H9 (cell line): Measurements from ENCODE around the gene NCKAP5L. TPM values are rescaled to one million over a fixed set of nuclear protein-coding genes. Genes with fewer than 3 reads are reported as not detected.

Experiments used
- DNase-seq: peaks from one replicate; pipeline ENCODE4 v3.0.0-alpha.2; 2017
- H2AFZ ChIP-seq: one replicate; pipeline ENCODE4 v1.6.1; 2013; ENCODE audit warnings: mild to moderate bottlenecking, low read length, control low read depth, moderate library complexity
- H2AK5ac ChIP-seq: 2 replicates; pipeline ENCODE4 v1.6.1; 2013; ENCODE audit warnings: low read length, control low read depth, mixed read lengths; ENCODE audit not compliant: insufficient read length
- H2BK120ac ChIP-seq: one replicate; pipeline ENCODE4 v1.6.1; 2013; ENCODE audit warnings: low read depth, mild to moderate bottlenecking, low read length, control low read depth, inconsistent platforms; ENCODE audit not compliant: poor library complexity, severe bottlenecking
- H2BK12ac ChIP-seq: 2 replicates; pipeline ENCODE4 v1.6.1; 2013; ENCODE audit warnings: low read length, control low read depth, mixed read lengths, low read depth; ENCODE audit not compliant: insufficient read length
- H2BK15ac ChIP-seq: 2 replicates; pipeline ENCODE4 v1.6.1; 2013; ENCODE audit warnings: low read depth, low read length, control low read depth
- H2BK20ac ChIP-seq: one replicate; pipeline ENCODE4 v1.6.1; 2013; ENCODE audit warnings: low read depth, mild to moderate bottlenecking, low read length, control low read depth, inconsistent platforms; ENCODE audit not compliant: poor library complexity, severe bottlenecking
- H2BK5ac ChIP-seq: 2 replicates; pipeline ENCODE4 v1.6.1; 2013; ENCODE audit warnings: low read length, control low read depth, mixed read lengths; ENCODE audit not compliant: insufficient read length
- H3K14ac ChIP-seq: 2 replicates; pipeline ENCODE4 v1.6.1; 2013; ENCODE audit warnings: low read length, control low read depth; ENCODE audit not compliant: insufficient read depth
- H3K18ac ChIP-seq: 2 replicates; pipeline ENCODE4 v1.6.1; 2013; ENCODE audit warnings: low read depth, mild to moderate bottlenecking, mixed read lengths, low read length, control low read depth; ENCODE audit not compliant: insufficient read length
- H3K23ac ChIP-seq: 2 replicates; pipeline ENCODE4 v1.6.1; 2013; ENCODE audit warnings: low read length, control low read depth, mixed read lengths, low read depth; ENCODE audit not compliant: insufficient read length
- H3K23me2 ChIP-seq: 2 replicates; pipeline ENCODE4 v1.6.1; 2013; ENCODE audit warnings: low read depth, mild to moderate bottlenecking, mixed read lengths, low read length, control low read depth; ENCODE audit not compliant: insufficient read length, poor library complexity, severe bottlenecking
- H3K27ac ChIP-seq: 2 replicates; pipeline ENCODE4 v1.5.1; 2013; ENCODE audit warnings: low read length, control low read depth, mixed read lengths, low read depth; ENCODE audit not compliant: insufficient read length
- H3K27me3 ChIP-seq: 2 replicates; pipeline ENCODE4 v1.6.1; 2013; ENCODE audit warnings: low read length, control low read depth, inconsistent platforms; ENCODE audit not compliant: insufficient read depth
- H3K4ac ChIP-seq: 2 replicates; pipeline ENCODE4 v1.6.1; 2013; ENCODE audit warnings: low read depth, mild to moderate bottlenecking, control low read depth, inconsistent platforms, low read length, moderate library complexity
- H3K4me1 ChIP-seq: 2 replicates; pipeline ENCODE4 v1.6.1; 2013; ENCODE audit warnings: low read length, control low read depth, inconsistent platforms; ENCODE audit not compliant: insufficient read depth
- H3K4me2 ChIP-seq: 2 replicates; pipeline ENCODE4 v1.6.1; 2013; ENCODE audit warnings: low read length, control low read depth, mixed read lengths; ENCODE audit not compliant: insufficient read length, insufficient read depth
- H3K56ac ChIP-seq: 2 replicates; pipeline ENCODE4 v1.6.1; 2013; ENCODE audit warnings: low read depth, mild to moderate bottlenecking, mixed read lengths, low read length, control low read depth; ENCODE audit not compliant: insufficient read length
- H3K79me1 ChIP-seq: 2 replicates; pipeline ENCODE4 v1.6.1; 2013; ENCODE audit warnings: low read depth, mild to moderate bottlenecking, moderate library complexity, low read length, control low read depth, inconsistent platforms; ENCODE audit not compliant: insufficient read depth, poor library complexity, severe bottlenecking
- H3K79me2 ChIP-seq: 2 replicates; pipeline ENCODE4 v1.6.1; 2013; ENCODE audit warnings: low read length, control low read depth, inconsistent platforms; ENCODE audit not compliant: insufficient read depth
- H3K9ac ChIP-seq: 2 replicates; pipeline ENCODE4 v1.6.1; 2013; ENCODE audit warnings: low read length, control low read depth, mixed read lengths; ENCODE audit not compliant: insufficient read length; ENCODE audit errors: extremely low read depth
- H3K9me3 ChIP-seq: one replicate; pipeline ENCODE4 v1.6.1; 2013; ENCODE audit warnings: low read depth, low read length, inconsistent platforms; ENCODE audit not compliant: control insufficient read depth
- H3T11ph ChIP-seq: one replicate; pipeline ENCODE4 v1.6.1; 2013; ENCODE audit warnings: mild to moderate bottlenecking, low read length, control low read depth, inconsistent platforms
- H4K20me1 ChIP-seq: one replicate; pipeline ENCODE4 v1.6.1; 2013; ENCODE audit not compliant: control insufficient read depth, insufficient read length, insufficient read depth
- H4K5ac ChIP-seq: 2 replicates; pipeline ENCODE4 v1.6.1; 2013; ENCODE audit warnings: low read depth, mild to moderate bottlenecking, mixed read lengths, low read length, control low read depth; ENCODE audit not compliant: insufficient read length
- H4K8ac ChIP-seq: replicated peaks from 2 replicates; pipeline ENCODE4 v1.6.1; 2013; ENCODE audit warnings: low read length, control low read depth, mixed read lengths, low read depth; ENCODE audit not compliant: insufficient read length
- H4K91ac ChIP-seq: 2 replicates; pipeline ENCODE4 v1.6.1; 2013; ENCODE audit warnings: low read depth, mild to moderate bottlenecking, moderate library complexity, mixed read lengths, low read length, control low read depth; ENCODE audit not compliant: insufficient read length
- H3K27ac Mint-ChIP-seq, 3 experiments: 2 replicates in 2 of 3; 3 replicates in 1 of 3; pipeline ENCODE4 v1.8.0; 2020 to 2021; ENCODE audit warnings: mixed read lengths in 3 of 3, mild to moderate bottlenecking in 1 of 3, moderate library complexity in 1 of 3
- H3K27me3 Mint-ChIP-seq: 2 replicates; pipeline ENCODE4 v1.8.0; 2021; ENCODE audit warnings: low read depth, mild to moderate bottlenecking, moderate library complexity, mixed read lengths
- H3K36me3 Mint-ChIP-seq, 3 experiments: 2 replicates in 2 of 3; 3 replicates in 1 of 3; pipeline ENCODE4 v1.8.0; 2020 to 2021; ENCODE audit warnings: low read depth in 3 of 3, mixed read lengths in 3 of 3; ENCODE audit not compliant: insufficient read depth in 1 of 3
- H3K4me1 Mint-ChIP-seq, 2 experiments: 2 replicates each; pipeline ENCODE4 v1.8.0; 2020; ENCODE audit warnings: mixed read lengths in 2 of 2
- H3K4me3 Mint-ChIP-seq, 2 experiments: 2 replicates in 1 of 2; 3 replicates in 1 of 2; pipeline ENCODE4 v1.8.0; 2020 to 2021; ENCODE audit warnings: mild to moderate bottlenecking in 2 of 2, mixed read lengths in 2 of 2, moderate library complexity in 1 of 2
- H3K9me3 Mint-ChIP-seq, 2 experiments: 2 replicates in 1 of 2; 3 replicates in 1 of 2; pipeline ENCODE4 v1.8.0; 2020; ENCODE audit warnings: mild to moderate bottlenecking in 2 of 2, mixed read lengths in 2 of 2, moderate library complexity in 1 of 2
- WGBS: extraction: QIAGEN DNeasy Blood & Tissue Kit; methylation state at CpG from one replicate; pipeline ENCODE4 v1.1.7; 2013; ENCODE audit warnings: missing lambda C conversion rate, low lambda C conversion rate, mixed read lengths; ENCODE audit not compliant: insufficient read length; ENCODE audit errors: extremely low coverage; 5-methylcytosine and 5-hydroxymethylcytosine counted together
- total RNA-seq: library from RNA; stranded (reverse); gene quantifications from 2 replicates; pipeline ENCODE4 v1.2.1, GENCODE V29; 2021
- TF ChIP-seq, protein P1 (sequence below): fragments of 200-600 bp; sonication (generic); conservative IDR thresholded peaks from 3 replicates; pipeline ENCODE4 v1.8.0; 2021; ENCODE audit warnings: antibody characterized with exemption, mild to moderate bottlenecking

Gene NCKAP5L
- total RNA-seq, 1 experiment from 2014 or later: 27.7 TPM

DNA sequence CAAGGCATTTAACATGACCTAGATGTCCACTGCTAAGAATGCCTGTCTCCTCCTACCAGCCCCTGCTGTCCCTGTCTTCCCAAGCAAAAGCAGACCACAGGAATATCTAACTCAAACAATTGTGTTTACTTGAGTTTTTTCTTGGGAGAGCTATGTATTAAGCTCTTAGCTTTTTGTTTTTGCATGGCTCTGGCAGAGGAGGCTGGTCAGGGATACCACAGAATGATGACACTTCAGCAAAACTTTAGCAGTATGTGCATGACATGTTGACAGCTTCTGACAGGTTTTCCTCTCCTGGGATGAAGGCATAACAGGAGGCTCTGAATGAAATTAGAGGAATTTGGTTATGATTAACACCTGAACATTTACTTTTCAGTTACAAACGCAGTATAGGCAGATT, 79.9 kb downstream of the NCKAP5L start:
- H3K27ac Mint-ChIP-seq: peak overlapping the region in 1 of 3 experiments; percentile 68; a peak in 1 of 7 replicates
- H3K36me3 Mint-ChIP-seq: peaks cover 6 to 31% (median 29%) of the 10 kb centered on the region in 3 experiments; a peak in 6 of 7 replicates
- H4K5ac ChIP-seq: no peak overlapping the region
- no peaks in the 10 kb centered on the region for H3K9me3 ChIP-seq
- H3K4me1 ChIP-seq: no peaks in the 10 kb centered on the region; the same call in 1 of the 2 replicates
- no peaks in the 10 kb centered on the region for H4K20me1 ChIP-seq
- no peak overlapping the region for H3K9ac ChIP-seq
- no peaks in the 10 kb centered on the region for H3K79me1 ChIP-seq
- no peak overlapping the region for H3K56ac ChIP-seq
- H3K4me2 ChIP-seq: no peak overlapping the region
- no peak overlapping the region for H3K14ac ChIP-seq
- H3T11ph ChIP-seq: no peak overlapping the region
- no peak overlapping the region for H2AFZ ChIP-seq
- no peak overlapping the region for H4K91ac ChIP-seq
- TF ChIP-seq, protein P1, sequence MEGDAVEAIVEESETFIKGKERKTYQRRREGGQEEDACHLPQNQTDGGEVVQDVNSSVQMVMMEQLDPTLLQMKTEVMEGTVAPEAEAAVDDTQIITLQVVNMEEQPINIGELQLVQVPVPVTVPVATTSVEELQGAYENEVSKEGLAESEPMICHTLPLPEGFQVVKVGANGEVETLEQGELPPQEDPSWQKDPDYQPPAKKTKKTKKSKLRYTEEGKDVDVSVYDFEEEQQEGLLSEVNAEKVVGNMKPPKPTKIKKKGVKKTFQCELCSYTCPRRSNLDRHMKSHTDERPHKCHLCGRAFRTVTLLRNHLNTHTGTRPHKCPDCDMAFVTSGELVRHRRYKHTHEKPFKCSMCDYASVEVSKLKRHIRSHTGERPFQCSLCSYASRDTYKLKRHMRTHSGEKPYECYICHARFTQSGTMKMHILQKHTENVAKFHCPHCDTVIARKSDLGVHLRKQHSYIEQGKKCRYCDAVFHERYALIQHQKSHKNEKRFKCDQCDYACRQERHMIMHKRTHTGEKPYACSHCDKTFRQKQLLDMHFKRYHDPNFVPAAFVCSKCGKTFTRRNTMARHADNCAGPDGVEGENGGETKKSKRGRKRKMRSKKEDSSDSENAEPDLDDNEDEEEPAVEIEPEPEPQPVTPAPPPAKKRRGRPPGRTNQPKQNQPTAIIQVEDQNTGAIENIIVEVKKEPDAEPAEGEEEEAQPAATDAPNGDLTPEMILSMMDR: no peak
- peaks cover 41% of the 10 kb centered on the region in 2 experiments for H3K4me1 Mint-ChIP-seq
- H2BK15ac ChIP-seq: no peak overlapping the region
- no peak overlapping the region for H3K4me3 Mint-ChIP-seq
- DNase-seq: no peak
- H2BK120ac ChIP-seq: no peak overlapping the region
- H3K18ac ChIP-seq: no peak overlapping the region
- no peak overlapping the region for H3K27ac ChIP-seq
- no peak overlapping the region for H2BK20ac ChIP-seq
- H2BK12ac ChIP-seq: no peak overlapping the region
- peaks cover 54% of the 10 kb centered on the region for H3K79me2 ChIP-seq
- no peaks in the 10 kb centered on the region for H3K27me3 ChIP-seq
- no peaks in the 10 kb centered on the region for H3K27me3 Mint-ChIP-seq
- no peak overlapping the region for H3K23ac ChIP-seq
- no peaks in the 10 kb centered on the region for H3K23me2 ChIP-seq
- WGBS: no CpG with 5 or more reads among the region's 1 CpG
- H2BK5ac ChIP-seq: no peak overlapping the region
- H3K4ac ChIP-seq: no peak overlapping the region
- no peak overlapping the region for H2AK5ac ChIP-seq
- H4K8ac ChIP-seq: no peak overlapping the region
- no peaks in the 10 kb centered on the region for H3K9me3 Mint-ChIP-seq
